Measurements from ENCODE around the gene CRTC3.

DNA sequence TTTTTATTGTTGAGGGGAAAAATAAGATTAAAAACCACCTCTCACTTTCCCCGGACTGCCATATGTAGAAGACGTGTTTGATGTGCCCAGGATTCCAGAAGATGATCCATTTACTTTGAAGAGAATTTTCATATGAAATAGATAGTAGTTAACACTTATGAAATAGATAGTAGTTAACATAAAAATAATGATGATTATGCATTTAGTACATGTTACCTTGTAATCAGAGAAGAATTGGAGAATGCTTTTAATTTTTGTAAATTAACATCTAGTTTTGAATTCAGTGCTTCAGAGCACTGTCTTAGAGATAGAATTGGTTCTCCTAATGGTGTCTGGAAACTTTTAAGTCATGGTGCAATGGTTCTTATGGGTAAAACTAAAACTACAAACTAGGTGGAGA, 46.1 kb upstream of the CRTC3 start:
- TF ChIP-seq, protein P1, sequence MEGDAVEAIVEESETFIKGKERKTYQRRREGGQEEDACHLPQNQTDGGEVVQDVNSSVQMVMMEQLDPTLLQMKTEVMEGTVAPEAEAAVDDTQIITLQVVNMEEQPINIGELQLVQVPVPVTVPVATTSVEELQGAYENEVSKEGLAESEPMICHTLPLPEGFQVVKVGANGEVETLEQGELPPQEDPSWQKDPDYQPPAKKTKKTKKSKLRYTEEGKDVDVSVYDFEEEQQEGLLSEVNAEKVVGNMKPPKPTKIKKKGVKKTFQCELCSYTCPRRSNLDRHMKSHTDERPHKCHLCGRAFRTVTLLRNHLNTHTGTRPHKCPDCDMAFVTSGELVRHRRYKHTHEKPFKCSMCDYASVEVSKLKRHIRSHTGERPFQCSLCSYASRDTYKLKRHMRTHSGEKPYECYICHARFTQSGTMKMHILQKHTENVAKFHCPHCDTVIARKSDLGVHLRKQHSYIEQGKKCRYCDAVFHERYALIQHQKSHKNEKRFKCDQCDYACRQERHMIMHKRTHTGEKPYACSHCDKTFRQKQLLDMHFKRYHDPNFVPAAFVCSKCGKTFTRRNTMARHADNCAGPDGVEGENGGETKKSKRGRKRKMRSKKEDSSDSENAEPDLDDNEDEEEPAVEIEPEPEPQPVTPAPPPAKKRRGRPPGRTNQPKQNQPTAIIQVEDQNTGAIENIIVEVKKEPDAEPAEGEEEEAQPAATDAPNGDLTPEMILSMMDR (IDR thresholded peaks at IDR 0.05): no peak
- TF ChIP-seq POLR2A (IDR thresholded peaks at IDR 0.05): no peak

Data from Peyer's patch (tissue), 4 donors.